Esophagus muscularis mucosa (tissue), 3 donors: ENCODE data around the gene RNU1-3.
"Not testable (repeated sequence)": the region's sequence is repeated elsewhere in the genome, so short reads cannot be mapped to it uniquely, and the experiment has no call there.

Experiments
- CTCF ChIP-seq, 3 experiments: fragments of 200-600 bp in 2 of 3; fragments of 450-650 bp in 1 of 3; sonication (generic) in 2 of 3; IDR thresholded peaks; one replicate each; pipeline ENCODE4 v1.5.1; 2017 to 2019; ENCODE audit warnings: antibody characterized with exemption in 3 of 3, mild to moderate bottlenecking in 2 of 3, moderate library complexity in 1 of 3
- POLR2AphosphoS5 ChIP-seq, 2 donors: sonication (generic); formaldehyde crosslinking; IDR thresholded peaks; one replicate each; pipeline ENCODE4 v1.6.1; 2017; ENCODE audit warnings: antibody characterized with exemption in 2 of 2

- not testable (repeated sequence) for TF ChIP-seq CTCF, POLR2AphosphoS5 (IDR thresholded peaks at IDR 0.05)
These were observed 13.6 kb upstream of the RNU1-3 start for GRCh38 chr1:16680366-16680765.
